HG03378 (cell line): ENCODE measurements around the gene SPOCK2.
"Not testable (repeated sequence)": the region's sequence is repeated elsewhere in the genome, so short reads cannot be mapped to it uniquely, and the experiment has no call there.

Source experiments
- ATAC-seq: cut with Tn5 transposase; IDR thresholded peaks from one replicate; pipeline ENCODE4 v1.9.1; 2021; ENCODE audit warnings: mild to moderate bottlenecking, moderate library complexity; ENCODE audit not compliant: unreplicated experiment

The SPOCK2 gene

GRCh38 chr10:72034040-72034499 is 54.3 kb downstream of the SPOCK2 start:
- no peak for ATAC-seq

GRCh38 chr10:72032409-72033162 is 55.8 kb downstream of the SPOCK2 start:
- ATAC-seq, result not testable (repeated sequence)

- no peak for ATAC-seq
Observed at GRCh38 chr10:72031706-72032105, 56.6 kb downstream of the SPOCK2 start.

- ATAC-seq, result no peak
Observed at GRCh38 chr10:72030762-72031543, 57.4 kb downstream of the SPOCK2 start.

GRCh38 chr10:72029414-72029813 is 58.9 kb downstream of the SPOCK2 start:
- no peak for ATAC-seq

- ATAC-seq, result no peak
Observed at GRCh38 chr10:72027498-72027897, 60.9 kb downstream of the SPOCK2 start.

- ATAC-seq, result no peak
Observed at GRCh38 chr10:72026278-72027111, 61.9 kb downstream of the SPOCK2 start.

- ATAC-seq, result no peak
Observed at GRCh38 chr10:72025832-72026231, 62.5 kb downstream of the SPOCK2 start.

- ATAC-seq, result no peak
Observed at GRCh38 chr10:72025400-72025799, 63.0 kb downstream of the SPOCK2 start.

- ATAC-seq, result no peak
Observed at GRCh38 chr10:72024596-72024995, 63.8 kb downstream of the SPOCK2 start.

GRCh38 chr10:72022228-72022627 is 66.1 kb downstream of the SPOCK2 start:
- no peak for ATAC-seq

GRCh38 chr10:72020914-72021809 is 67.2 kb downstream of the SPOCK2 start:
- no peak for ATAC-seq

- ATAC-seq, result no peak
Observed at GRCh38 chr10:72019085-72019876, 69.1 kb downstream of the SPOCK2 start.

GRCh38 chr10:72016608-72017300 is 71.6 kb downstream of the SPOCK2 start:
- ATAC-seq, result no peak

GRCh38 chr10:72015841-72016240 is 72.5 kb downstream of the SPOCK2 start:
- no peak for ATAC-seq

GRCh38 chr10:72014785-72015480 is 73.4 kb downstream of the SPOCK2 start:
- no peak for ATAC-seq

GRCh38 chr10:72014197-72014596 is 74.2 kb downstream of the SPOCK2 start:
- ATAC-seq, result no peak
